ENCODE measurements around the gene POPDC3.

Gene POPDC3

GRCh38 chr6:105167914-105168313, 11.9 kb downstream of the POPDC3 start:
- H3K4me1 ChIP-seq: peaks cover 14% of the 10 kb centered on the region
- H3K4me3 ChIP-seq (ENCODE audit: low read depth, low read length): no peak overlapping the region
- TF ChIP-seq CTCF (IDR thresholded peaks at IDR 0.05; ENCODE audit: low read depth, low read length): no peak
- H3K36me3 ChIP-seq: no peaks in the 10 kb centered on the region
- H3K9me3 ChIP-seq: no peaks in the 10 kb centered on the region
- DNase-seq: no peak
- no peaks in the 10 kb centered on the region for H3K27me3 ChIP-seq

- H3K27me3 ChIP-seq: no peaks in the 10 kb centered on the region
- DNase-seq: peak; percentile 54
- TF ChIP-seq CTCF (IDR thresholded peaks at IDR 0.05; ENCODE audit: low read depth, low read length): no peak
- H3K4me3 ChIP-seq (ENCODE audit: low read depth, low read length): no peak overlapping the region
- H3K36me3 ChIP-seq: peaks cover 2% of the 10 kb centered on the region
- H3K4me1 ChIP-seq: peaks cover 6% of the 10 kb centered on the region
- H3K9me3 ChIP-seq: no peaks in the 10 kb centered on the region
Measured at GRCh38 chr6:105164418-105164817, 15.4 kb downstream of the POPDC3 start.

GRCh38 chr6:105163183-105163582, 16.6 kb downstream of the POPDC3 start:
- Histone ChIP-seq H3K9me3 (no peaks in the 10 kb centered on the region), H3K4me3 (ENCODE audit: low read depth, low read length) (no peak overlapping the region), H3K4me1 (peaks cover 3% of the 10 kb centered on the region), H3K36me3 (peaks cover 9% of the 10 kb centered on the region), H3K27me3 (no peaks in the 10 kb centered on the region)
- TF ChIP-seq CTCF (IDR thresholded peaks at IDR 0.05; ENCODE audit: low read depth, low read length): no peak
- DNase-seq: no peak

- Histone ChIP-seq H3K4me1 (peaks cover 3% of the 10 kb centered on the region), H3K36me3 (peaks cover 11% of the 10 kb centered on the region), H3K27me3 (no peaks in the 10 kb centered on the region), H3K4me3 (ENCODE audit: low read depth, low read length) (no peak overlapping the region), H3K9me3 (no peaks in the 10 kb centered on the region)
- DNase-seq: no peak
- TF ChIP-seq CTCF (IDR thresholded peaks at IDR 0.05; ENCODE audit: low read depth, low read length): no peak
Measured at GRCh38 chr6:105162377-105162776, 17.4 kb downstream of the POPDC3 start.

GRCh38 chr6:105161421-105161820, 18.4 kb downstream of the POPDC3 start:
- peaks cover 17% of the 10 kb centered on the region for H3K36me3 ChIP-seq
- no peak for DNase-seq
- no peaks in the 10 kb centered on the region for H3K9me3 ChIP-seq
- H3K27me3 ChIP-seq: no peaks in the 10 kb centered on the region
- peaks cover 3% of the 10 kb centered on the region for H3K4me1 ChIP-seq
- TF ChIP-seq CTCF (IDR thresholded peaks at IDR 0.05; ENCODE audit: low read depth, low read length): no peak
- H3K4me3 ChIP-seq (ENCODE audit: low read depth, low read length): no peak overlapping the region

GRCh38 chr6:105153676-105154075, 26.1 kb downstream of the POPDC3 start:
- no peak for DNase-seq
- no peaks in the 10 kb centered on the region for H3K27me3 ChIP-seq
- H3K9me3 ChIP-seq: no peaks in the 10 kb centered on the region
- TF ChIP-seq CTCF (IDR thresholded peaks at IDR 0.05; ENCODE audit: low read depth, low read length): no peak
- H3K4me1 ChIP-seq: no peaks in the 10 kb centered on the region
- peaks cover 8% of the 10 kb centered on the region; the same call in 1 of the 2 replicates for H3K36me3 ChIP-seq
- H3K4me3 ChIP-seq (ENCODE audit: low read depth, low read length): no peak overlapping the region

All from BE2C (cell line).